GM23338 (cell line): ENCODE measurements around the gene PSPC1. TPM values are rescaled to one million over a fixed set of nuclear protein-coding genes. Genes with fewer than 3 reads are reported as not detected.

Experiments used
- ATAC-seq: fragments of 200-7000 bp; cut with Tn5 transposase; 3 replicates; pipeline ENCODE4 v1.9.1; 2020
- DNase-seq: peaks from one replicate; pipeline ENCODE4 v3.0.0-alpha.2; 2015; ENCODE audit warnings: low spot score
- H2AFZ ChIP-seq: fragments of 200-600 bp; sonication (generic); 2 replicates; pipeline ENCODE4 v1.8.0; 2016; ENCODE audit warnings: antibody characterized with exemption, mild to moderate bottlenecking, moderate library complexity
- H3F3A ChIP-seq: fragments of 200-600 bp; sonication (generic); replicated peaks from 2 replicates; pipeline ENCODE4 v1.8.0; 2017; ENCODE audit warnings: antibody characterized with exemption, mixed run types, low read depth
- H3K27ac ChIP-seq: fragments of 200-600 bp; sonication (generic); 2 replicates; pipeline ENCODE4 v1.6.1; 2016; ENCODE audit warnings: low read depth
- H3K27me3 ChIP-seq: fragments of 200-600 bp; sonication (generic); 2 replicates; pipeline ENCODE4 v1.8.0; 2016; ENCODE audit warnings: mild to moderate bottlenecking, mixed run types, moderate library complexity; ENCODE audit not compliant: insufficient read depth
- H3K36me3 ChIP-seq: fragments of 200-600 bp; sonication (generic); 2 replicates; pipeline ENCODE4 v1.8.0; 2016; ENCODE audit warnings: mild to moderate bottlenecking; ENCODE audit not compliant: insufficient read depth
- H3K4me1 ChIP-seq: fragments of 200-600 bp; sonication (generic); 2 replicates; pipeline ENCODE4 v1.8.0; 2016; ENCODE audit warnings: mild to moderate bottlenecking, moderate library complexity; ENCODE audit not compliant: insufficient read depth
- H3K4me2 ChIP-seq: fragments of 200-600 bp; sonication (generic); 2 replicates; pipeline ENCODE4 v1.7.1; 2017; ENCODE audit warnings: mixed run types
- H3K4me3 ChIP-seq: fragments of 200-600 bp; sonication (generic); 2 replicates; pipeline ENCODE4 v1.6.1; 2016; ENCODE audit warnings: mixed run types
- H3K79me2 ChIP-seq: fragments of 200-600 bp; sonication (generic); replicated peaks from 2 replicates; pipeline ENCODE4 v1.8.0; 2017; ENCODE audit warnings: mild to moderate bottlenecking; ENCODE audit not compliant: insufficient read depth
- H3K9me2 ChIP-seq: fragments of 200-600 bp; sonication (generic); 2 replicates; pipeline ENCODE4 v1.8.0; 2017; ENCODE audit not compliant: insufficient read depth
- H4K20me1 ChIP-seq: fragments of 200-600 bp; sonication (generic); replicated peaks from 2 replicates; pipeline ENCODE4 v1.8.0; 2017; ENCODE audit warnings: mild to moderate bottlenecking; ENCODE audit not compliant: insufficient read depth
- H3K27ac Mint-ChIP-seq: 2 replicates; pipeline ENCODE4 v1.8.0; 2020; ENCODE audit warnings: inconsistent platforms, mild to moderate bottlenecking, moderate library complexity, mixed read lengths
- H3K27me3 Mint-ChIP-seq: 3 replicates; pipeline ENCODE4 v1.8.0; 2022; ENCODE audit warnings: low read depth, mild to moderate bottlenecking, moderate library complexity, mixed read lengths, inconsistent platforms; ENCODE audit not compliant: insufficient read depth, poor library complexity
- H3K36me3 Mint-ChIP-seq: 3 replicates; pipeline ENCODE4 v1.8.0; 2021; ENCODE audit warnings: low read depth, mild to moderate bottlenecking, inconsistent platforms, moderate library complexity, mixed read lengths
- H3K4me1 Mint-ChIP-seq: 3 replicates; pipeline ENCODE4 v1.8.0; 2020; ENCODE audit warnings: mild to moderate bottlenecking, inconsistent platforms, mixed read lengths
- H3K4me3 Mint-ChIP-seq: 3 replicates; pipeline ENCODE4 v1.8.0; 2021; ENCODE audit warnings: moderate library complexity, mild to moderate bottlenecking, inconsistent platforms, mixed read lengths
- H3K9me3 Mint-ChIP-seq: 3 replicates; pipeline ENCODE4 v1.8.0; 2020; ENCODE audit warnings: moderate library complexity, mild to moderate bottlenecking, inconsistent platforms, mixed read lengths
- CREB1 ChIP-seq: fragments of 250-450 bp; sonication (Bioruptor Pico); IDR thresholded peaks from 2 replicates; pipeline ENCODE4 v1.5.0; 2020; ENCODE audit warnings: low read depth, mild to moderate bottlenecking, moderate library complexity
- ETS1 ChIP-seq: IDR thresholded peaks from 2 replicates; pipeline ENCODE4 v1.6.1; 2016; ENCODE audit warnings: antibody characterized with exemption
- EZH2 ChIP-seq: fragments of 200-600 bp; sonication (generic); IDR thresholded peaks from one replicate; pipeline ENCODE4 v1.8.0; 2017; ENCODE audit warnings: antibody characterized with exemption, mild to moderate bottlenecking, low read depth; ENCODE audit not compliant: unreplicated experiment
- EZH2phosphoT487 ChIP-seq: fragments of 200-600 bp; sonication (generic); IDR thresholded peaks from one replicate; pipeline ENCODE4 v1.8.1; 2018; ENCODE audit warnings: antibody characterized with exemption; ENCODE audit not compliant: unreplicated experiment
- JUNB ChIP-seq: IDR thresholded peaks from one replicate; pipeline ENCODE4 v1.6.1; 2016; ENCODE audit warnings: antibody characterized with exemption; ENCODE audit not compliant: unreplicated experiment
- NANOG ChIP-seq: IDR thresholded peaks from 2 replicates; pipeline ENCODE4 v1.6.1; 2016; ENCODE audit warnings: antibody characterized with exemption, borderline replicate concordance
- POLR2AphosphoS5 ChIP-seq: IDR thresholded peaks from 2 replicates; pipeline ENCODE4 v1.6.1; 2016; ENCODE audit warnings: antibody characterized with exemption, low read depth
- STAT1 ChIP-seq: IDR thresholded peaks from one replicate; pipeline ENCODE4 v1.6.1; 2016; ENCODE audit warnings: antibody characterized with exemption; ENCODE audit not compliant: unreplicated experiment
- ZNF114 ChIP-seq: fragments of 250-450 bp; sonication (Bioruptor Pico); IDR thresholded peaks from 2 replicates; pipeline ENCODE4 v1.5.0; 2020; ENCODE audit warnings: mild to moderate bottlenecking, moderate library complexity
- ZNF331 ChIP-seq: fragments of 250-450 bp; sonication (Bioruptor Pico); IDR thresholded peaks from 2 replicates; pipeline ENCODE4 v1.5.0; 2020; ENCODE audit warnings: low read depth, mild to moderate bottlenecking, moderate library complexity
- polyA plus RNA-seq: library from polyadenylated mRNA; unstranded; fragments of >200 nt; fragmentation: Nextera tagmentation; extraction: Ambion mirVana; gene quantifications from 2 replicates; pipeline ENCODE4 v1.2.1, GENCODE V29; 2016
- total RNA-seq: library from RNA; depleted of rRNA; stranded (reverse); fragments of >200 nt; shearing (Covaris generic); gene quantifications from 2 replicates; pipeline ENCODE4 v1.2.3, GENCODE V29; 2014
- TF ChIP-seq, protein P1 (sequence below): IDR thresholded peaks from one replicate; pipeline ENCODE4 v1.6.1; 2018; ENCODE audit warnings: antibody characterized with exemption; ENCODE audit not compliant: unreplicated experiment
- TF ChIP-seq, protein P2 (sequence below), 2 experiments: fragments of 200-600 bp in 1 of 2; sonication (generic) in 1 of 2; conservative IDR thresholded peaks; 2 replicates each; pipeline versions ENCODE4 v1.5.1 to v1.6.1; 2016 to 2017; ENCODE audit warnings: antibody characterized with exemption in 2 of 2, low read depth in 2 of 2, mild to moderate bottlenecking in 2 of 2, moderate library complexity in 1 of 2
- TF ChIP-seq, protein P3 (sequence below): fragments of 250-450 bp; sonication (Bioruptor Pico); IDR thresholded peaks from 2 replicates; pipeline ENCODE4 v1.5.0; 2020; ENCODE audit warnings: mild to moderate bottlenecking, moderate library complexity

The PSPC1 gene
- total and polyA plus RNA-seq, 2 experiments from 2014 or later: 38.2 to 80.2 TPM

GRCh38 chr13:19661126-19661525, 121.6 kb downstream of the PSPC1 start:
- Mint-ChIP-seq H3K36me3 (peaks cover 39% of the 10 kb centered on the region), H3K4me1 (peaks cover 10% of the 10 kb centered on the region), H3K27me3 (peaks cover 2% of the 10 kb centered on the region), H3K4me3 (no peak overlapping the region), H3K27ac (no peak overlapping the region), H3K9me3 (no peaks in the 10 kb centered on the region)
- Histone ChIP-seq H3K36me3 (peaks cover 9% of the 10 kb centered on the region), H3F3A (peaks cover 6% of the 10 kb centered on the region; the same call in 1 of the 2 replicates), H3K79me2 (no peaks in the 10 kb centered on the region), H3K27me3 (no peaks in the 10 kb centered on the region), H3K4me1 (no peaks in the 10 kb centered on the region), H3K9me2 (no peaks in the 10 kb centered on the region), H2AFZ (no peak overlapping the region), H4K20me1 (peaks cover 3% of the 10 kb centered on the region; the same call in 1 of the 2 replicates), H3K4me2 (no peak overlapping the region), H3K4me3 (no peak overlapping the region), H3K27ac (no peak overlapping the region)
- no peak for TF ChIP-seq EZH2phosphoT487
- TF ChIP-seq ETS1: no peak
- TF ChIP-seq, protein P1, sequence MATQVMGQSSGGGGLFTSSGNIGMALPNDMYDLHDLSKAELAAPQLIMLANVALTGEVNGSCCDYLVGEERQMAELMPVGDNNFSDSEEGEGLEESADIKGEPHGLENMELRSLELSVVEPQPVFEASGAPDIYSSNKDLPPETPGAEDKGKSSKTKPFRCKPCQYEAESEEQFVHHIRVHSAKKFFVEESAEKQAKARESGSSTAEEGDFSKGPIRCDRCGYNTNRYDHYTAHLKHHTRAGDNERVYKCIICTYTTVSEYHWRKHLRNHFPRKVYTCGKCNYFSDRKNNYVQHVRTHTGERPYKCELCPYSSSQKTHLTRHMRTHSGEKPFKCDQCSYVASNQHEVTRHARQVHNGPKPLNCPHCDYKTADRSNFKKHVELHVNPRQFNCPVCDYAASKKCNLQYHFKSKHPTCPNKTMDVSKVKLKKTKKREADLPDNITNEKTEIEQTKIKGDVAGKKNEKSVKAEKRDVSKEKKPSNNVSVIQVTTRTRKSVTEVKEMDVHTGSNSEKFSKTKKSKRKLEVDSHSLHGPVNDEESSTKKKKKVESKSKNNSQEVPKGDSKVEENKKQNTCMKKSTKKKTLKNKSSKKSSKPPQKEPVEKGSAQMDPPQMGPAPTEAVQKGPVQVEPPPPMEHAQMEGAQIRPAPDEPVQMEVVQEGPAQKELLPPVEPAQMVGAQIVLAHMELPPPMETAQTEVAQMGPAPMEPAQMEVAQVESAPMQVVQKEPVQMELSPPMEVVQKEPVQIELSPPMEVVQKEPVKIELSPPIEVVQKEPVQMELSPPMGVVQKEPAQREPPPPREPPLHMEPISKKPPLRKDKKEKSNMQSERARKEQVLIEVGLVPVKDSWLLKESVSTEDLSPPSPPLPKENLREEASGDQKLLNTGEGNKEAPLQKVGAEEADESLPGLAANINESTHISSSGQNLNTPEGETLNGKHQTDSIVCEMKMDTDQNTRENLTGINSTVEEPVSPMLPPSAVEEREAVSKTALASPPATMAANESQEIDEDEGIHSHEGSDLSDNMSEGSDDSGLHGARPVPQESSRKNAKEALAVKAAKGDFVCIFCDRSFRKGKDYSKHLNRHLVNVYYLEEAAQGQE: no peak
- no peak for TF ChIP-seq ZNF331
- TF ChIP-seq, protein P2, sequence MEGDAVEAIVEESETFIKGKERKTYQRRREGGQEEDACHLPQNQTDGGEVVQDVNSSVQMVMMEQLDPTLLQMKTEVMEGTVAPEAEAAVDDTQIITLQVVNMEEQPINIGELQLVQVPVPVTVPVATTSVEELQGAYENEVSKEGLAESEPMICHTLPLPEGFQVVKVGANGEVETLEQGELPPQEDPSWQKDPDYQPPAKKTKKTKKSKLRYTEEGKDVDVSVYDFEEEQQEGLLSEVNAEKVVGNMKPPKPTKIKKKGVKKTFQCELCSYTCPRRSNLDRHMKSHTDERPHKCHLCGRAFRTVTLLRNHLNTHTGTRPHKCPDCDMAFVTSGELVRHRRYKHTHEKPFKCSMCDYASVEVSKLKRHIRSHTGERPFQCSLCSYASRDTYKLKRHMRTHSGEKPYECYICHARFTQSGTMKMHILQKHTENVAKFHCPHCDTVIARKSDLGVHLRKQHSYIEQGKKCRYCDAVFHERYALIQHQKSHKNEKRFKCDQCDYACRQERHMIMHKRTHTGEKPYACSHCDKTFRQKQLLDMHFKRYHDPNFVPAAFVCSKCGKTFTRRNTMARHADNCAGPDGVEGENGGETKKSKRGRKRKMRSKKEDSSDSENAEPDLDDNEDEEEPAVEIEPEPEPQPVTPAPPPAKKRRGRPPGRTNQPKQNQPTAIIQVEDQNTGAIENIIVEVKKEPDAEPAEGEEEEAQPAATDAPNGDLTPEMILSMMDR (conservative IDR thresholded peaks at IDR 0.05; ENCODE audit: low read depth in 2 of 2): no peak
- TF ChIP-seq POLR2AphosphoS5: no peak
- no peak for TF ChIP-seq EZH2
- no peak for TF ChIP-seq CREB1
- TF ChIP-seq STAT1: no peak
- TF ChIP-seq JUNB: no peak
- no peak for TF ChIP-seq ZNF114
- TF ChIP-seq NANOG: no peak
- TF ChIP-seq, protein P3, sequence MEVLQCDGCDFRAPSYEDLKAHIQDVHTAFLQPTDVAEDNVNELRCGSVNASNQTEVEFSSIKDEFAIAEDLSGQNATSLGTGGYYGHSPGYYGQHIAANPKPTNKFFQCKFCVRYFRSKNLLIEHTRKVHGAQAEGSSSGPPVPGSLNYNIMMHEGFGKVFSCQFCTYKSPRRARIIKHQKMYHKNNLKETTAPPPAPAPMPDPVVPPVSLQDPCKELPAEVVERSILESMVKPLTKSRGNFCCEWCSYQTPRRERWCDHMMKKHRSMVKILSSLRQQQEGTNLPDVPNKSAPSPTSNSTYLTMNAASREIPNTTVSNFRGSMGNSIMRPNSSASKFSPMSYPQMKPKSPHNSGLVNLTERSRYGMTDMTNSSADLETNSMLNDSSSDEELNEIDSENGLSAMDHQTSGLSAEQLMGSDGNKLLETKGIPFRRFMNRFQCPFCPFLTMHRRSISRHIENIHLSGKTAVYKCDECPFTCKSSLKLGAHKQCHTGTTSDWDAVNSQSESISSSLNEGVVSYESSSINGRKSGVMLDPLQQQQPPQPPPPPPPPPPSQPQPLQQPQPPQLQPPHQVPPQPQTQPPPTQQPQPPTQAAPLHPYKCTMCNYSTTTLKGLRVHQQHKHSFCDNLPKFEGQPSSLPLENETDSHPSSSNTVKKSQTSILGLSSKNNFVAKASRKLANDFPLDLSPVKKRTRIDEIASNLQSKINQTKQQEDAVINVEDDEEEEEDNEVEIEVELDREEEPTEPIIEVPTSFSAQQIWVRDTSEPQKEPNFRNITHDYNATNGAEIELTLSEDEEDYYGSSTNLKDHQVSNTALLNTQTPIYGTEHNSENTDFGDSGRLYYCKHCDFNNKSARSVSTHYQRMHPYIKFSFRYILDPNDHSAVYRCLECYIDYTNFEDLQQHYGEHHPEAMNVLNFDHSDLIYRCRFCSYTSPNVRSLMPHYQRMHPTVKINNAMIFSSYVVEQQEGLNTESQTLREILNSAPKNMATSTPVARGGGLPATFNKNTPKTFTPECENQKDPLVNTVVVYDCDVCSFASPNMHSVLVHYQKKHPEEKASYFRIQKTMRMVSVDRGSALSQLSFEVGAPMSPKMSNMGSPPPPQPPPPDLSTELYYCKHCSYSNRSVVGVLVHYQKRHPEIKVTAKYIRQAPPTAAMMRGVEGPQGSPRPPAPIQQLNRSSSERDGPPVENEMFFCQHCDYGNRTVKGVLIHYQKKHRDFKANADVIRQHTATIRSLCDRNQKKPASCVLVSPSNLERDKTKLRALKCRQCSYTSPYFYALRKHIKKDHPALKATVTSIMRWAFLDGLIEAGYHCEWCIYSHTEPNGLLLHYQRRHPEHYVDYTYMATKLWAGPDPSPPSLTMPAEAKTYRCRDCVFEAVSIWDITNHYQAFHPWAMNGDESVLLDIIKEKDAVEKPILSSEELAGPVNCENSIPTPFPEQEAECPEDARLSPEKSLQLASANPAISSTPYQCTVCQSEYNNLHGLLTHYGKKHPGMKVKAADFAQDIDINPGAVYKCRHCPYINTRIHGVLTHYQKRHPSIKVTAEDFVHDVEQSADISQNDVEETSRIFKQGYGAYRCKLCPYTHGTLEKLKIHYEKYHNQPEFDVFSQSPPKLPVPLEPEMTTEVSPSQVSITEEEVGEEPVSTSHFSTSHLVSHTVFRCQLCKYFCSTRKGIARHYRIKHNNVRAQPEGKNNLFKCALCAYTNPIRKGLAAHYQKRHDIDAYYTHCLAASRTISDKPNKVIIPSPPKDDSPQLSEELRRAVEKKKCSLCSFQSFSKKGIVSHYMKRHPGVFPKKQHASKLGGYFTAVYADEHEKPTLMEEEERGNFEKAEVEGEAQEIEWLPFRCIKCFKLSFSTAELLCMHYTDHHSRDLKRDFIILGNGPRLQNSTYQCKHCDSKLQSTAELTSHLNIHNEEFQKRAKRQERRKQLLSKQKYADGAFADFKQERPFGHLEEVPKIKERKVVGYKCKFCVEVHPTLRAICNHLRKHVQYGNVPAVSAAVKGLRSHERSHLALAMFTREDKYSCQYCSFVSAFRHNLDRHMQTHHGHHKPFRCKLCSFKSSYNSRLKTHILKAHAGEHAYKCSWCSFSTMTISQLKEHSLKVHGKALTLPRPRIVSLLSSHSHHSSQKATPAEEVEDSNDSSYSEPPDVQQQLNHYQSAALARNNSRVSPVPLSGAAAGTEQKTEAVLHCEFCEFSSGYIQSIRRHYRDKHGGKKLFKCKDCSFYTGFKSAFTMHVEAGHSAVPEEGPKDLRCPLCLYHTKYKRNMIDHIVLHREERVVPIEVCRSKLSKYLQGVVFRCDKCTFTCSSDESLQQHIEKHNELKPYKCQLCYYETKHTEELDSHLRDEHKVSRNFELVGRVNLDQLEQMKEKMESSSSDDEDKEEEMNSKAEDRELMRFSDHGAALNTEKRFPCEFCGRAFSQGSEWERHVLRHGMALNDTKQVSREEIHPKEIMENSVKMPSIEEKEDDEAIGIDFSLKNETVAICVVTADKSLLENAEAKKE (CRISPR knock-in tag): no peak
- DNase-seq (no peak), ATAC-seq (no peak)
